ENCODE measurements around the gene DDX1. TPM values are rescaled to one million over a fixed set of nuclear protein-coding genes. Genes with fewer than 3 reads are reported as not detected.

Gene DDX1
- polyA plus RNA-seq, 2 donors, result 40.8 to 70.0 TPM

DNA sequence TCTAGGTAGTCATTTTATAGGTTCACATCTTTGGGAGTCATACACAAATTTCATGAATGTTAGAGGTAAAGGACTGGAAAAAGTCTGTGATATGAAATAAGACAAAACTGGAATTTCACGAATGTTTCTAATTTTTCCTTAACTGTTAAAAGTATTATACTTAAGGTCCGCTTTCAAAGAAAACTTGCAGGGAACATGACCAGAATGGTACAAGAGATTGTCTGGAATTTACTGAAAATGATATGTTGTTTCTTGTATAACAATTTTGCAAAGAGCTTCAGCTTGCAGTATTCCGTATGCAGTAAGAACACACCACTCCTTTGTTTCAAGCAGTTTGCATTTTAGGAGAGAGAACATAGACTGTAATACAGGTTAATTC lies 1.6 kb downstream of the DDX1 start:
- peaks cover 0 to 3% of the 10 kb centered on the region in 2 donors for H3K4me1 ChIP-seq (ENCODE audit: control insufficient read depth in 2 of 2, insufficient read depth in 2 of 2, low read length in 1 of 2)
- H3K27me3 ChIP-seq (ENCODE audit: control insufficient read depth in 1 of 2, insufficient read depth in 2 of 2, low read length in 2 of 2), result no peaks in the 10 kb centered on the region
- H3K9me3 ChIP-seq (ENCODE audit: control insufficient read depth in 2 of 2, insufficient read depth in 1 of 2, low read depth in 1 of 2, low read length in 1 of 2), result no peaks in the 10 kb centered on the region
- no peak overlapping the region for H3K4me3 ChIP-seq (ENCODE audit: low read depth in 1 of 2, low read length in 2 of 2)
- H3K27ac ChIP-seq (ENCODE audit: low read depth in 2 of 2, low read length in 1 of 2), result no peak overlapping the region
- peaks cover 0 to 4% of the 10 kb centered on the region in 2 donors for H3K36me3 ChIP-seq (ENCODE audit: control insufficient read depth in 2 of 2, insufficient read depth in 2 of 2, low read length in 1 of 2)
- 83 to 85% methylated on average over 3 of the region's 3 CpGs for WGBS, 2 donors

DNA sequence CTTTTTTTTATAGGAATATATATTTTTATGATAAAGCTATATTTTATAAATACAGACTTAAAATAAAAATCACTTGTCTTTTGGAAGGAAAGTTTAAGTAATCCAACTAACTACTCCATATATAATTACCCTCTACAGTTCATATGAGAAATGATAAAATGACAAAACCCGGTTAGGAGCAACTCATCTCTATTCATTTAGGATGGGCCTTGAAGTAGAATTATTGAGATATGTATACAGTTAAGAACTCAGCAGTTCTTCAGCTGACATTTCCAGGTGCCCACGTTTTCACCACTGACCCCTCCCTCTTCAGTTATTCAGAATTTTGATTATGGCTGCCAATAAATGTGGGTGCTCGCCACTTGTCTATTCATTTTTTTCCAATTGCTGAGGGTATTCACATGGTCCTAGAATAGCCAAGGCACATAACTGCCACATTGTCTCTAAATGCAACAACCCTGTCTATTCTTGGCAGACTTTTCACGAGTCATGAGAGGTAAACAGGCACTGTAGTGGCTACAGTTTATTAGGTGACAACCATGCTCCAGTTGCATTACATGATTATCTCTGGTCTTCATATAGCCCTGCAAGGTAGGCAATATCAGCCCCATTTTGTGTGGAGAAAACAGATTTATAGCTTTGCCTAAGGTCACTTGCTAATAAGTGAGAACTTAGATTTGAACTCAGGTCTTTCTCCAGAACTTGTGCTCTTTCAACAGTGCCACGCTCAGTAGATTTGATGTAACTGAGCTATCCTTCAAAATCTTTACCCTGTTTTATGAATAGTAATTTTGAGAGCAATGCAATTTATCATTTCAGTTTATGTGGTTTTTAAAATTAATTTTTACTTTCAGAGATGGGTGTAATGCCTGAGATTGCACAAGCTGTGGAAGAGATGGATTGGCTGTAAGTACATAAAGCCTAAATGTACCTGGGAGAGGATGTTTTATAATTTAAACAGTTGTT lies 2.9 kb downstream of the DDX1 start:
- Histone ChIP-seq H3K27ac (ENCODE audit: low read depth in 2 of 2, low read length in 1 of 2) (no peak overlapping the region), H3K9me3 (ENCODE audit: control insufficient read depth in 2 of 2, insufficient read depth in 1 of 2, low read depth in 1 of 2, low read length in 1 of 2) (no peaks in the 10 kb centered on the region), H3K4me1 (ENCODE audit: control insufficient read depth in 2 of 2, insufficient read depth in 2 of 2, low read length in 1 of 2) (peaks cover 0 to 3% of the 10 kb centered on the region in 2 donors), H3K4me3 (ENCODE audit: low read depth in 1 of 2, low read length in 2 of 2) (no peak overlapping the region), H3K27me3 (ENCODE audit: control insufficient read depth in 1 of 2, insufficient read depth in 2 of 2, low read length in 2 of 2) (no peaks in the 10 kb centered on the region), H3K36me3 (ENCODE audit: control insufficient read depth in 2 of 2, insufficient read depth in 2 of 2, low read length in 1 of 2) (peaks cover 0 to 4% of the 10 kb centered on the region in 2 donors)
- 66 to 68% methylated on average over 5 of the region's 5 CpGs for WGBS, 2 donors

DNA sequence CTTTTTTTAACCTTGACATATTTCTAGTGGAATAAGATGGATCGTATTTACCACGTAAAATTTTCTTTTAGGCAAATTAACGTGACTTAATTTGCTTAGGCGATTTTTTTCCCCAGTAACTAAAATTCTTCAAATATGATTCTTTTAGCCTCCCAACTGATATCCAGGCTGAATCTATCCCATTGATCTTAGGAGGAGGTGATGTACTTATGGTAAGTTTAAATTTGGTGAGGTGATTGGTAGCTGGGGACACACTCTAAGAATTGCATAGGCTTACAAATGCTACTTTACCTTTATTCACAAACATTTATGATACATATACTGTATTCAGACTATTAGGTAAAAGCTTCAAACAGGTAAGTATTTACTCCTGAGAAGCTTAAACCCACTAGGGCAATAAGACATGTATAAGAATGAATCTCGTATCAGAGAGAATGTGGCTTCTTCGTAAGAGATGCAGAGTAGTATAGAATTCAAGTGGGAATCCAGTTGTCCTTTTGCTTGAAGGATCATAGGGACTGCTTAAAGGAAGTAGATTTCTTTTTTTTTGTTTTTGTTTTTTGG lies 3.8 kb downstream of the DDX1 start:
- Histone ChIP-seq H3K27me3 (ENCODE audit: control insufficient read depth in 1 of 2, insufficient read depth in 2 of 2, low read length in 2 of 2) (no peaks in the 10 kb centered on the region), H3K4me1 (ENCODE audit: control insufficient read depth in 2 of 2, insufficient read depth in 2 of 2, low read length in 1 of 2) (peaks cover 0 to 3% of the 10 kb centered on the region in 2 donors), H3K27ac (ENCODE audit: low read depth in 2 of 2, low read length in 1 of 2) (no peak overlapping the region), H3K4me3 (ENCODE audit: low read depth in 1 of 2, low read length in 2 of 2) (no peak overlapping the region), H3K36me3 (ENCODE audit: control insufficient read depth in 2 of 2, insufficient read depth in 2 of 2, low read length in 1 of 2) (peaks cover 4 to 5% of the 10 kb centered on the region in 2 donors), H3K9me3 (ENCODE audit: control insufficient read depth in 2 of 2, insufficient read depth in 1 of 2, low read depth in 1 of 2, low read length in 1 of 2) (no peaks in the 10 kb centered on the region)
- WGBS, 2 donors, result 97% methylated on average over 6 of the region's 6 CpGs

DNA sequence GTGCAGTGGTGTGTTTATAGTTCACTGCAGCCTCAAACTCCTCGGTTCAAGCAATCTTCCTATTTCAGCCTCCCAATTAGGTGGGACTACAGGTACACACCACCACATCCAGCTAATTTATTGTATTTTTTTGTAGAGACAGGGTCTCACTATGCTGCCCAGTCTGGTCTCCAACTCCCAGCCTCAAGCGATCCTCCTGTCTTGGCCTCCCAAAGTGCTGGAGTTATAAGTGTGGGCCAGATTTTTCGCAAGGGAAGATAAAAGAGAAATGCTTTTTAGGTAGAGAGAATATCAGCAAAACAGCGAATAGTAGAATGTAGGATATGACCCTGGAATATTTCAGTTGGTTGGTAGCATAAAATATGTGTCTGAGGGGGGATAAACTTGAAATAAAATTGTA lies 4.3 kb downstream of the DDX1 start:
- peaks cover 4 to 5% of the 10 kb centered on the region in 2 donors for H3K36me3 ChIP-seq (ENCODE audit: control insufficient read depth in 2 of 2, insufficient read depth in 2 of 2, low read length in 1 of 2)

DNA sequence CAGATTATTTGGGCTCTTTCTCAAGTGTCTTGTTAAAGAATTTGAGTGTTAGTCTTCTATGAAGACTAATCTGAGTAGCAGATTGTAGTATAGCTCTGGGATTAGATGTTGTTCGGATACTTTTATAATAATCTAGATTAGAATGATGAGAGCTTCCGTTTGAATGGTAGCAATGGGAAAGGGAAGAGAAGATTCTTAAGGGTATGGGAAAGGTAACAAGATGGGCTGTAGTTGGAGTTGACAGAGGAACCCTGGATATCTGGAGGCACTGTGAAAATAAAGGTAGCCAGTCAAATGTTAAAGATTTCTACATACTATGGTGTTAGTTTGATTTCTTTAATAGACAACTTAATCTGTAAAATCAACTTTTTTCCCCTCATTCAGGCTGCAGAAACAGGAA lies 4.7 kb downstream of the DDX1 start:
- no peaks in the 10 kb centered on the region for H3K27me3 ChIP-seq (ENCODE audit: control insufficient read depth in 1 of 2, insufficient read depth in 2 of 2, low read length in 2 of 2)
- WGBS, 2 donors, result 93% methylated on average over 2 of the region's 2 CpGs
- H3K27ac ChIP-seq (ENCODE audit: low read depth in 2 of 2, low read length in 1 of 2), result no peak overlapping the region
- H3K9me3 ChIP-seq (ENCODE audit: control insufficient read depth in 2 of 2, insufficient read depth in 1 of 2, low read depth in 1 of 2, low read length in 1 of 2), result no peaks in the 10 kb centered on the region
- peaks cover 0 to 2% of the 10 kb centered on the region in 2 donors for H3K4me1 ChIP-seq (ENCODE audit: control insufficient read depth in 2 of 2, insufficient read depth in 2 of 2, low read length in 1 of 2)
- no peak overlapping the region for H3K4me3 ChIP-seq (ENCODE audit: low read depth in 1 of 2, low read length in 2 of 2)
- peaks cover 5 to 8% of the 10 kb centered on the region in 2 donors for H3K36me3 ChIP-seq (ENCODE audit: control insufficient read depth in 2 of 2, insufficient read depth in 2 of 2, low read length in 1 of 2)

More for the DNA sequence above, 4.3 kb downstream of the DDX1 start:
- Histone ChIP-seq H3K4me3 (ENCODE audit: low read depth in 1 of 2, low read length in 2 of 2) (no peak overlapping the region), H3K27me3 (ENCODE audit: control insufficient read depth in 1 of 2, insufficient read depth in 2 of 2, low read length in 2 of 2) (no peaks in the 10 kb centered on the region), H3K4me1 (ENCODE audit: control insufficient read depth in 2 of 2, insufficient read depth in 2 of 2, low read length in 1 of 2) (peaks cover 0 to 3% of the 10 kb centered on the region in 2 donors), H3K27ac (ENCODE audit: low read depth in 2 of 2, low read length in 1 of 2) (no peak overlapping the region), H3K9me3 (ENCODE audit: control insufficient read depth in 2 of 2, insufficient read depth in 1 of 2, low read depth in 1 of 2, low read length in 1 of 2) (no peaks in the 10 kb centered on the region)
- WGBS, 2 donors, result 94 to 97% methylated on average over 4 of the region's 4 CpGs

DNA sequence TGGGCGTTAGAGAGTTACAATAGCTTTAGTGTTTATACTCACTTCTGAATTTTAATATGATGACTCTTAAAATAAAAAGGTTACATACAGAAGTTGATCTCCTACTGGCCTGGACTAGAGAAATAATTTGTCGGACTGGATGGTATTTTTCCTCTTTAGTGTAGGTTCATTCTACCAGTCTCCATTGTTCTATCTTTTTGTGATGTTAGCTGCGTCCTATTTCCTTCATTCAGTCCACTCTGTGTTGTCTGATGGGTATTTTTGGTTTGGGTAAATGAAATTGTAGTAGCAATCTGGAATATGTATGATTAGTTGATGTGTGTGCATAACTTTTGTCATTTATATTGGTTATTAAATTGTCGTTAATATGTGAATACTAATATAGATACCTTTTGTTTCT lies 5.3 kb downstream of the DDX1 start:
- Histone ChIP-seq H3K27me3 (ENCODE audit: control insufficient read depth in 1 of 2, insufficient read depth in 2 of 2, low read length in 2 of 2) (no peaks in the 10 kb centered on the region), H3K4me1 (ENCODE audit: control insufficient read depth in 2 of 2, insufficient read depth in 2 of 2, low read length in 1 of 2) (no peaks in the 10 kb centered on the region), H3K9me3 (ENCODE audit: control insufficient read depth in 2 of 2, insufficient read depth in 1 of 2, low read depth in 1 of 2, low read length in 1 of 2) (no peaks in the 10 kb centered on the region), H3K4me3 (ENCODE audit: low read depth in 1 of 2, low read length in 2 of 2) (no peak overlapping the region), H3K27ac (ENCODE audit: low read depth in 2 of 2, low read length in 1 of 2) (no peak overlapping the region), H3K36me3 (ENCODE audit: control insufficient read depth in 2 of 2, insufficient read depth in 2 of 2, low read length in 1 of 2) (peaks cover 5 to 9% of the 10 kb centered on the region in 2 donors)
- 88 to 89% methylated on average over 4 of the region's 4 CpGs for WGBS, 2 donors

DNA sequence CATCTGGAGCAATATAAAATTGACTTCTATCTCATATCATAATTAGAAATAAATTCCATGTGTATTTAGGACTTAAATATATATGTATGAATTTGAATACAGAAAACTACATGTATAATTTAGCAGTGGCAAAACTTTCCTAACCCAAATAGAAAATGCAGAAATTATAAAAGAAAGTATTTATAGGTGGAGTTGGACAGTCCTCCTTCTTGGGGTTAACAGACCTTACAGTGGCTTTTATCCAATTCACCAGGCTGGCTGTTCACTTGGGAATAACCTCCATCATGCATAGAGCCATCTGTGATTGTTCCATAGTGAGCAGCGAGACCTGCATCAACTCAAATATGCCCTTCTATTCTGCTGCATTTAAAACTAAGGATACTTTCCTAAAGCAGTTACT lies 8.3 kb downstream of the DDX1 start:
- H3K9me3 ChIP-seq (ENCODE audit: control insufficient read depth in 2 of 2, insufficient read depth in 1 of 2, low read depth in 1 of 2, low read length in 1 of 2), result no peaks in the 10 kb centered on the region
- H3K4me1 ChIP-seq (ENCODE audit: control insufficient read depth in 2 of 2, insufficient read depth in 2 of 2, low read length in 1 of 2), result no peaks in the 10 kb centered on the region

DNA sequence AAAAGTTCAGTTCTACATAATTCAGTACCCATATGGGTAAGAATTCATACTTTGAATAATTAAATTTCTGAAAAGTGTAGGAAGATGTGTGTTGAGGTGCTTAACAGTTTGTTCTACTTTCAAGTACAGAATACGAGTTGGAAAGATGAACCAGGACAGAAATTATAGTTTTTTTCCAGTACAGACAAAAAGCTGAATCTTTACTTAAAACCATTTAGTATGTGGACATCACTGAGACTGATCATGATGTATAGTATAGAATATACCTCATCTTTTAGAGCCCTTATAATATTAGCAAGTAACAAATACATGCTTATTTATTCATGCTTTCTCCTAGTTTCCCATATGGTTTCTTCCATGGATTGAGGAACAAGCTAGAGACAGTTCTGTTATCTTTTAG lies 10.0 kb downstream of the DDX1 start:
- Histone ChIP-seq H3K27ac (ENCODE audit: low read depth in 2 of 2, low read length in 1 of 2) (no peak overlapping the region), H3K4me3 (ENCODE audit: low read depth in 1 of 2, low read length in 2 of 2) (no peak overlapping the region), H3K4me1 (ENCODE audit: control insufficient read depth in 2 of 2, insufficient read depth in 2 of 2, low read length in 1 of 2) (no peaks in the 10 kb centered on the region), H3K36me3 (ENCODE audit: control insufficient read depth in 2 of 2, insufficient read depth in 2 of 2, low read length in 1 of 2) (peaks cover 6 to 14% of the 10 kb centered on the region in 2 donors), H3K27me3 (ENCODE audit: control insufficient read depth in 1 of 2, insufficient read depth in 2 of 2, low read length in 2 of 2) (no peaks in the 10 kb centered on the region), H3K9me3 (ENCODE audit: control insufficient read depth in 2 of 2, insufficient read depth in 1 of 2, low read depth in 1 of 2, low read length in 1 of 2) (no peaks in the 10 kb centered on the region)
- WGBS, 2 donors, result 95 to 96% methylated on average over 1 of the region's 1 CpG

More for the DNA sequence above, 8.3 kb downstream of the DDX1 start:
- Histone ChIP-seq H3K27me3 (ENCODE audit: control insufficient read depth in 1 of 2, insufficient read depth in 2 of 2, low read length in 2 of 2) (no peaks in the 10 kb centered on the region), H3K27ac (ENCODE audit: low read depth in 2 of 2, low read length in 1 of 2) (no peak overlapping the region), H3K36me3 (ENCODE audit: control insufficient read depth in 2 of 2, insufficient read depth in 2 of 2, low read length in 1 of 2) (peaks cover 10 to 14% of the 10 kb centered on the region in 2 donors), H3K4me3 (ENCODE audit: low read depth in 1 of 2, low read length in 2 of 2) (no peak overlapping the region)
- WGBS, 2 donors, result 95 to 96% methylated on average over 1 of the region's 1 CpG

DNA sequence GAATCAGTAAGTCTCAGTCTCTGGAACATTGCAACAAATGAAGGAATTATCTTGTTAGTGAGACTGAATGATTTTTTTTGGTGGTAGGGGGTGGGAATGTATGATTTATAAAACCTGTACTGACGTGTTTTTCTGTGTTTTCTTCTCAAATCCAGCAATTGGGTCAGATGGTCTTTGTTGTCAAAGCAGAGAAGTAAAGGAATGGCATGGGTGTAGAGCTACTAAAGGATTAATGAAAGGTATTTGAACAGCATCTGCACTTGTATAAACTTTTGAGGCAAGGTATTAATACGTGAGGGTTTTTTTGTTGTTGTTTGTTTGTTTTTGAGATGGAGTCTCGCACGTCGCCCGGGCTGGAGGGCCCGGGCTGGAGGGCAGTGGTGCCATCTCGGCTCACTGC lies 10.7 kb downstream of the DDX1 start:
- Histone ChIP-seq H3K27me3 (ENCODE audit: control insufficient read depth in 1 of 2, insufficient read depth in 2 of 2, low read length in 2 of 2) (no peaks in the 10 kb centered on the region), H3K27ac (ENCODE audit: low read depth in 2 of 2, low read length in 1 of 2) (no peak overlapping the region)
- 91 to 95% methylated on average over 8 of the region's 8 CpGs for WGBS, 2 donors

More for the DNA sequence above, 10.7 kb downstream of the DDX1 start:
- H3K36me3 ChIP-seq (ENCODE audit: control insufficient read depth in 2 of 2, insufficient read depth in 2 of 2, low read length in 1 of 2), result peaks cover 6 to 14% of the 10 kb centered on the region in 2 donors
- H3K9me3 ChIP-seq (ENCODE audit: control insufficient read depth in 2 of 2, insufficient read depth in 1 of 2, low read depth in 1 of 2, low read length in 1 of 2), result no peaks in the 10 kb centered on the region
- no peak overlapping the region for H3K4me3 ChIP-seq (ENCODE audit: low read depth in 1 of 2, low read length in 2 of 2)
- no peaks in the 10 kb centered on the region for H3K4me1 ChIP-seq (ENCODE audit: control insufficient read depth in 2 of 2, insufficient read depth in 2 of 2, low read length in 1 of 2)
